Neural progenitor cell (in vitro differentiated cells): ENCODE data around the gene COA6.
"Not testable (repeated sequence)": the region's sequence is repeated elsewhere in the genome, so short reads cannot be mapped to it uniquely, and the experiment has no call there.

Source experiments
- EZH2 ChIP-seq: fragments of 200-600 bp; sonication (generic); IDR thresholded peaks from 2 replicates; pipeline ENCODE4 v1.6.1; 2017; ENCODE audit warnings: antibody characterized with exemption, mild to moderate bottlenecking, moderate library complexity
- TF ChIP-seq, protein P1 (sequence below): fragments of 200-600 bp; sonication (generic); IDR thresholded peaks from 2 replicates; pipeline ENCODE4 v1.5.1; 2017; ENCODE audit warnings: antibody characterized with exemption, mild to moderate bottlenecking

DNA sequence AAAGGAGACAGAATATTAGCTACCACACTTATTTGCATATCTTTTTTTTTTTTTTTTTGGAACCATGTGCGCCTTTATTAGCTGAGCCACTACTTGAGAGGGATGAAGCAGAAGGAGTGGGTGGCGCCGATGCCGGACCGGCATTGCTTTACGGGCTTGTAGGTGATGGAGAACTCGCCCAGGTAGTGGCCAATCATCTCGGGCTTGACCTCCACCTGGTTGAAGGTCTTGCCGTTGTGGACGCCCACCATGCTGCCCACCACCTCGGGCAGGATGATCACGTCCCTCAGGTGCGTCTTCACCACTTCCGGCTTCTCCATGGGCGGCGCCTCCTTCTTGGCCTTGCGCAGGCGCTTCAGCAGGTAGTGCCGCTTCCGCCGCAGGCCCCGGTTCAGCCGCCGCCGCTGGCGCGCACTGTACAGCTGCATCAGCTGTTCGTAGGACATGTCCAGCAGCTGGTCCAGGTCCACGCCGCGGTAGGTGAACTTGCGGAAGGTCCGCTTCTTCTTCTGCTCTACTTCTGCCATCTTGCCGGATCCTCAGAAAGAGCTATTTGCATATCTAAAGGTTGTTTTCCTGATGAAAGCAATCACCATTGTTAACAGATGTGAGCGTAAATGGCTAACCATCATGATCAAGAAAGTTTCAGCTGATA, 16.5 kb upstream of the COA6 start:
- TF ChIP-seq, protein P1, sequence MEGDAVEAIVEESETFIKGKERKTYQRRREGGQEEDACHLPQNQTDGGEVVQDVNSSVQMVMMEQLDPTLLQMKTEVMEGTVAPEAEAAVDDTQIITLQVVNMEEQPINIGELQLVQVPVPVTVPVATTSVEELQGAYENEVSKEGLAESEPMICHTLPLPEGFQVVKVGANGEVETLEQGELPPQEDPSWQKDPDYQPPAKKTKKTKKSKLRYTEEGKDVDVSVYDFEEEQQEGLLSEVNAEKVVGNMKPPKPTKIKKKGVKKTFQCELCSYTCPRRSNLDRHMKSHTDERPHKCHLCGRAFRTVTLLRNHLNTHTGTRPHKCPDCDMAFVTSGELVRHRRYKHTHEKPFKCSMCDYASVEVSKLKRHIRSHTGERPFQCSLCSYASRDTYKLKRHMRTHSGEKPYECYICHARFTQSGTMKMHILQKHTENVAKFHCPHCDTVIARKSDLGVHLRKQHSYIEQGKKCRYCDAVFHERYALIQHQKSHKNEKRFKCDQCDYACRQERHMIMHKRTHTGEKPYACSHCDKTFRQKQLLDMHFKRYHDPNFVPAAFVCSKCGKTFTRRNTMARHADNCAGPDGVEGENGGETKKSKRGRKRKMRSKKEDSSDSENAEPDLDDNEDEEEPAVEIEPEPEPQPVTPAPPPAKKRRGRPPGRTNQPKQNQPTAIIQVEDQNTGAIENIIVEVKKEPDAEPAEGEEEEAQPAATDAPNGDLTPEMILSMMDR, result not testable (repeated sequence)
- not testable (repeated sequence) for TF ChIP-seq EZH2
